HG02885 (cell line): ENCODE measurements around the gene FUT3.

ENCODE experiments used
- ATAC-seq: cut with Tn5 transposase; IDR thresholded peaks from one replicate; pipeline ENCODE4 v1.9.1; 2021; ENCODE audit warnings: mild to moderate bottlenecking; ENCODE audit not compliant: unreplicated experiment, poor library complexity

The FUT3 gene

DNA sequence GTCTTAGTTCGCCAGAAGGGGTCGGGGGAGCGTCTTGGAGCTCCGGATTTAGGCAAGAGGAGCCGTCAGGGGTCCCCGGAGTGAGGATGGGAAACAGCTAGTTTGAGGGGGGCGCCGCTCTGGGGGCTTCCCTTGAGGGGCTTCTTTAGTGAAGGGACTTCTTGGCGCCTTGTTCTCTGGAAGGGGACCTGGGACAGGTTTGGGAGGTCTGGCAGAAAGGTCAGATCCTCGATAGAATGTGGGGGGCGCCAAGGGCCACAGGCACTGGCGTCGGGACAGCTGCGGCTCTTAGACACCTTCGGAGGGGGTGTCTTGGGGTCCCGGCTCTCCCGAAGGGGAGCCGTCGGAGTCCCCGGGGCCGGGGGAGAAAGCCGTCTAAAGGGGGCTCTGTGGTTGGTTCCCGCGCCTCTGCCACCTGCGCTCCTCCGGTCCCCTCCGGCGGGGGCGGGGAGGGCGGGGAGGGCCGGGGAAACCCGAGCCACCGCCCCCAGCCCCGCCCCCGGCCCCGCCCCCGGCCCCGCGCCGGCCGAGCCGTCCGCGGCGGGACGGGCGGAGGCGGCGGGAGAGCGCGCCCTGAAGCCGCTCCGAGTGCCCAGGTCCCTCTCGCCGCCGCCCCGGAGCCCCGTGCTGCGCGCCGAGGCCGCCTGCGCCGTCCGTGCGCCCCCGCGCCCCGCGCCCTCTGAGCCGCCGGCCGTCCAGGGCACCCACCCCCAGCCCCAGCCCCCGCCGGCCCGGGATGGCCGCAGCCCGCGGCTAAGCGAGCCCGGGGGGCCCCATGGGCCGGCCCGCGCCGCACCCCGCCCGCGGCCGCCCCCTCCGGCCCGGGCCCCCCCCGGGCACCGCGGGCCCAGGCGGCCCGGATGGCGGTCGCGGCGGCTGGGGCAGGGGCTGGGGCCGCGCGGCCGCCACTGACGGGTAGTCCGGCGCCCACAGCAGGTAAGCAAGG lies 46.5 kb downstream of the FUT3 start, which contains the start of gene NRTN:
TSS of gene NRTN (plus strand) at position 552 of the 946 bp plus-strand sequence. CDS start 19,099 bp downstream, outside the sequence.
- no peak for ATAC-seq

DNA sequence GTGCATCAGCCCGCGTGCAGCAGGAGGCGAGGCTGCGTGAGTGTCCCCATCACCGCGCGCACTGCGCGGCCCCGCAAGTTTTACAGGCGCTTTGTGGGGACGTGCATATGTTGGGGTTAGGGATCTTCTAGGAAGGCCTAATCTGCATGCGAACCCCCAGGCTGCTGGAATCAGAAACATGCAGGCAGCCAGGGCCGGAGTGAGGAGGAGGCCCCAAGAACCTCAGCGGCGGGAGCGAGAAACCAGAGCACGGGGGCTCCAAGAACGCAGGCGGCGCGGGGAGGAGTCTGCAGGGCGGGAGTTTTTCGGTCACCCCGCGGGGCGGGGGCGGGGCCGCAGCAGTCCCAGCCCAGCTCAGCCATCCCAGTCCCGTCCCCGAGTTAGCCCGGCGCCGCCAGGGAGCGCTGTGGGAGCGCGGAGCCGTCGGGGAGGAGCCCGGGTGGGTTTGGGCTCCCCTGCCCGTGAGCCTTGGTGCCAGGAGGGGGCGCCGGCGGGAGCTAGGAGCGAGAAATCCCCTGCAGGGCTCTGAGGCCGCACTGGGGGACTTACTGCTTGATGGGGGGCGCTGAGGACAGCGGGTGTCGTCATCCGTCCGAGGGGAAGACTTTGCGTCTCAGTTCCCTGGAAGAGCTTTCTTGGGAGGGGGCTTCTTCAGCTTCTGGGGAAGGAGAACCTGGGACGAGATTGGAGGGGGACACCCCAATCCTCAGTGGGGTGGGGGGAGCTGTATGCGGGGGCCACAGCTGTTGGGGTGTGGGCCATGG lies 47.3 kb downstream of the FUT3 start:
- ATAC-seq, result peak; percentile 75

DNA sequence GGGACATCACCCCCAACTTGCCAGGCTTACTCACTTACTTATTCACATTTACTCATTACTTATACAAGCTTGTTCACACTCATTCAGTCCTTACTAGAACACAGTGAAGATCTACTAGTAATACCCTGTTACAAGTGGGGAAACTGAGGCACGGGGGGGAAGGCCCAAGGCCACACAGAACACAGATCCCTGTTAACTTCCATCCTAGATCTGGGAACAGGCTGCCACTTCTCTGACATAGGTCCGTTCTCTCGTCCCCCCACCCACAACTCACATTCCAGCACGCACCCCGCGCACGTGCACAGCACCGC lies 47.9 kb downstream of the FUT3 start:
- ATAC-seq, result no peak

DNA sequence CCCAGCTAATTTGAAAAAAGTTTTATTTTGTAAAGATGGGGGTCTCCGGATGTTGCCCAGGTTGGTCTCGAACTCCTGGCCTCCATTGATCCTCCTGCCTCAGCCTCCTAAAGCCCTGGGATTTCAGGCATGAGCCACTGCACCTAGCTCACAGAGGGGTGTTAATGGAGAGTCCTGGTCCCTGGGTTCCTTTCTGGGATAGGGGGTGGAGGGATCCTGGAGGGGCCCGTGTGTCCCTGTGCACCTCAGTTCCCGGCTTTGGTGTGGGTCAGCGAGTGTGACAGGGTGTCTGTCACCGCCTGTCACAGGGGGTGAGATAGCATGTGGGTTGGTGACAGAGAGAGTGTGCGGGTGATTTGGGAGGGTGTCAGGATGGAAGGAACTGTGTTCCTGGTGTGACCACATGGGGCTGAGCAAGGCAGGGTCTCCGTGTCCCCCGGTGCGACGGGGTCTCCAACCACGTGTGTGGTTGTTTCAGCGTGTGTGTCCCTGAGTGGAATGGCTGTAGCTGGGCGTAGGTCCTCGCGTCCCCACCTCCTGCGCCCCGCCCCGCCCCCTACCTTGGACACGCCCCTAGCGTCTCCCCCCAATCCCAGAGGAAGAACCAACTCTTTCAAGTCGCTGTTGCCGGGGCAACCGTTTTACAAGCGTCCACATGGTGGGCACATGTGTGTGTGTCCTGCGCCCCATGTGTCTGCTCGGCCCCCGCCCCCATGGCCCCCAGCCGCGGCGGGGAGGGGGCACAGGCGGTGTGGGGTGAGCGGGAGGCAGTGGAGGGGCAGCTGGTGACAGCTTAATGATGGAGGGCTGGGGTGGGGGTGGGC lies 49.2 kb downstream of the FUT3 start:
- no peak for ATAC-seq

DNA sequence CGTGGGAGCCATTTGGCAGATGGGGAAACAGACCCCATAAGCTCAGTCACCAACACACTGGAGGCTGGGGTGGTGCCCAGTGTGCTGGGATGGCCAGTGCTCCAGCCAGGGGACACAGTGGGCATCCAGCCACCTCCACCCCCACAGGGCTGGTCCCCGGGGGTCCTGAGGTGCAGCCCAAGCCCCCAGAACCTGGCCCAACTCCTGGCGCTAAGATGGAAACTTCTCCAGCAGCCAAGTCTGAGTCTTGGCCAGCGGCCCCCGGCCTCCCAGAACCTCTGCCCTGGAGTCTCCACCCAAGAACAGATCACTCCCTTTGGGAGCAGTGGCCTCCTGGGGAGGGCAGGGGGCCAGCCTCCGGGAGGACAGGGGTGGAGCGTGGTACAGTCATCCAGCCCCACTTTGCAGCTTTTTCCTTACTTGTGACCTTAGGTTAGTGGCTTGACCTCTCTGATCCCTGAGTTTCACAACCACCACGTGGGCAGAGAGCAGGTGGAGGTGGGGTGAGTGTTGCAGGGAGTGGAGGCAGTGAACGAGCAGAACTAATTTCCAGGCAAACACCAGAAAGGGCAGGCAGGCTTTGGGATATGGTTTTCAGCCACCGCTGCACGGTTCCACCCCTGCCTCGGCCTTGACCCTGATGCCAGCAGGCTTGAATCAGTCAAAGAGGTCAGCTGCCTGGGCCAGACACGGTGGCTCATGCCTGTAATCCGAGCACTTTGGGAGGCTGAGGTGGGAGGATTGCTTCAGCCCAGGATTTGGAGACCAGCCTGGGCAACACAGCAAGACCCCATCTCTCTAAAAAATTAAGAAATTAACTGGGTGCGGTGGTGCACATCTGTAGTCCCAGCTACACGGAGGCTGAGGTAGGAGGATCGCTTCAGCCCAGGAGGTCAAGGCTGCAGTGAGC lies 50.6 kb downstream of the FUT3 start:
- ATAC-seq, result no peak

DNA sequence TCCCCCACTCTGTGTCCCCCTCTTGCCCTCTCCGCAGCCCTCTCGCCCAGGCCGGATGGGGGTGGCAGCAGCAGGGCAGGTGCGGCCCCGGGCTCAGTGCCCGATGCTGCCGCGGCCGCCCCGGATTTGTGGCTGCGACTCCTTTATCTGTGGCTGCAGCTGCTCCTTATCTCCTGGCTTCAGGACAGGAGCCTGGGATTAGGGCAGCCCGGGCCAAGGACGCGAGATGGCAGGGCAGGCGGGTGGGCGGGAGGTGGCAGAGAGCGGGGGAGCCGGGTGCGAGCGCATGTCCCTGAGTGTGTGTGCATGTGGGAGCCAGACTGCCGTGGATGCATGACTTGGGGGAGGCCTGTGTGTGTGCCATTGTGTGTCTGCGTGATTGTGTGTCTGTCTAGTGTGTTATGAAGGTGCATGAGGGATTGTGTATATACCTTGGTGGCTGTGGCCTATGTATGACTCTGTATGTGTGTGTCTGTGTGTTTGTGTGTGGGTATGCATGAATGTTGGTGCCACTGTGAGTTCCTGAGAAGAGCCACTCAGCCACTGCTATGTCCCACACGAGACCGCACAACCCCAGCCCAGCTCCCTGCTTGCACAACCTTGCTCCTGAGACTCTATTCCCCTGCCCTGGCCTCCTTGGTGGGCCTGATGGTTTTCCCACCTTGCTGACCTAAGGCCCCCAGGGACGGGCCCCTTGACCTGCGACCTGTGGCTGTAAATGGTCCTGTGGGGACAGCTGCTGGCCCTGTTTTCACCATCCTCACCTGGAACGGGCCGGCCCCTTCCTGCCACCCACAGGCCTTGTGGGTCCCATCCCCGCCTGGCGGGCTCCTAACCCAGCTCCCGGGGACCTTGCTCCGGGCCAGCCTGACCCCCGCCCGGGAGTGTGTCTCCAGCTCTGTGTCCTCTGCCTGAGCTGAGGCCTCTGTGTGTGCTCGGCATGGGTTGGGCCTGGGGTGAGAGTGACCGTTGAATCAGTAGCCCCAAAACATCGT lies 51.7 kb downstream of the FUT3 start:
- no peak for ATAC-seq

DNA sequence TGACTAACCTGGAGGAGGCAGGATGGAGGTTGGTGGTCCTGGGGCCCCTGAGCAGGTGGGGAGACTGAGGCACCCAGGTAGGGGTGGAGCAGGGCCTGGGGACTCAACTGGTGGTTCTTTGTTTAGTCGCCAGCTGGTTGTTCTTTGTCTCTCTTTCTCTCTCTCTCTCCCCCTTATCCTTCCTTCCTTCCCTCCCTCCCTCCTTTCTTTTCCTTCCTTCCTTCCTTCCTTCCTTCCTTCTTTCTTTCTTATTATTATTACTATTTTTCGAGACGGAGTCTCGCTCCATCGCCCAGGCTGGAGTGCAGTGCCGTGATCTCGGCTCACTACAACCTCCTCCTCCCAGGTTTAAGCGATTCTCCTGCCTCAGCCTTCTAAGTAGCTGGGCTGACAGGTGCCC lies 53.0 kb downstream of the FUT3 start:
- no peak for ATAC-seq

DNA sequence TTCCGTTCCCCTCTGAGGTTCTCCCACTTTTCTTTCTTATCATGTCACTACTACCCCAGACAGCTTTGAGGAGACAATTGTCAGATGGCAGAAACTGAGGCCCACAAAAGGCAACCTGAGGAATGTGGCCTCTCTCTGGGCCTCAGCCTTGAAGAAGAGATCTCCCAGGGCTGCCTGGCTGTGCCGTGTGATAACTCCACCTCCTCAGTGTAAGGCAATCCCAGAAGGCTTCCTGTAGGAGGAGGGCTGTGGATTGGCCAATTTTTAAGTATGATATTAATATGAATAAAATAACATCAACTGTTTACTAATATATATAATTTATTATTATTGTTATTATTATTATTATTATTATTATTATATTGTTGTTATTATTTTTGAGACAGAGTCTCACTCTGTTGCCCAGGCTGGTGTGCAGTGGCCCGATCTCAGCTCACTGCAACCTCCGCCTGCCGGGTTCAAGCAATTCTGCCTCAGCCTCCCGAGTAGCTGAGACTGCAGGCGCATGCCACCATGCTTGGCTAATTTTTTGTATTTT lies 55.8 kb downstream of the FUT3 start:
- no peak for ATAC-seq

DNA sequence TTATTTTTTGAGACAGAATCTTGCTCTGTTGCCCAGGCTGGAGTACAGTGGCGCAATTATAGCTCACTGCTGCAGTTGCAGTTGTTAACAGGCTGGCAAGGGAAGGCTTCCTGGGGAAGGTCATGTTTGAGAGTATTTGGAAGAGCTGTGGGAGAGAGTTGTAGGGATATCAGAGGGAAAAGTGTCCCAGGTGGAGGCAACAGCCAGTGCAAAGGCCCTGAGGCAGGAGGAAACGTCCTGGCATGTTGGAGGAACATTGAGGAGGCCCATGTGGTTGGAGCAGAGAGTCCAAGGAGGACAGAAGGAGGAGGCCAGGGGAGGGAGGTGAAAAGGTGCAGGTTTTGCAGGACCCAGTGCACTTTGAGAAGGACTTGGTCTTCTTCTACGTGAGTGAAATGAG lies 58.1 kb downstream of the FUT3 start:
- ATAC-seq, result no peak
